Measurements from ENCODE around the gene SPATA31E1.
"Not testable (repeated sequence)": the region's sequence is repeated elsewhere in the genome, so short reads cannot be mapped to it uniquely, and the experiment has no call there.

DNA sequence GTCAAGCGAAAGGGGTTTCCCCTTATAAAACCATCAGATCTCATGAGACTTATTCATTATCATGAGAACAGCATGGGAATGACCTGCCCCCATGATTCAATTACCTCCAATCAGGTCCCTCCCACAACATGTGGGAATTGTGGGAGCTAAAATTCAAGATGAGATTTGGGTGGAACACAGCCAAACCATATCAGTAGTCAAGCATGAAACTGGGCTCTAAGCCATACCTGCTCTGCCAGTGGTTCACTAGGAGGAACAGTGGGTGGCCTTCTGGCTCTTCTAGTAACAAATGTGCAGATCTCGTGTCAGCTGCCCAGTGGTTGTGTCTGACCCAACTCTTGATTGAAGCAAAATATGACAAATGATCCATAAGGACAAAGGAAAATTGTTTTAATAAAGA, 34.9 kb upstream of the SPATA31E1 start:
- TF ChIP-seq, protein P1, sequence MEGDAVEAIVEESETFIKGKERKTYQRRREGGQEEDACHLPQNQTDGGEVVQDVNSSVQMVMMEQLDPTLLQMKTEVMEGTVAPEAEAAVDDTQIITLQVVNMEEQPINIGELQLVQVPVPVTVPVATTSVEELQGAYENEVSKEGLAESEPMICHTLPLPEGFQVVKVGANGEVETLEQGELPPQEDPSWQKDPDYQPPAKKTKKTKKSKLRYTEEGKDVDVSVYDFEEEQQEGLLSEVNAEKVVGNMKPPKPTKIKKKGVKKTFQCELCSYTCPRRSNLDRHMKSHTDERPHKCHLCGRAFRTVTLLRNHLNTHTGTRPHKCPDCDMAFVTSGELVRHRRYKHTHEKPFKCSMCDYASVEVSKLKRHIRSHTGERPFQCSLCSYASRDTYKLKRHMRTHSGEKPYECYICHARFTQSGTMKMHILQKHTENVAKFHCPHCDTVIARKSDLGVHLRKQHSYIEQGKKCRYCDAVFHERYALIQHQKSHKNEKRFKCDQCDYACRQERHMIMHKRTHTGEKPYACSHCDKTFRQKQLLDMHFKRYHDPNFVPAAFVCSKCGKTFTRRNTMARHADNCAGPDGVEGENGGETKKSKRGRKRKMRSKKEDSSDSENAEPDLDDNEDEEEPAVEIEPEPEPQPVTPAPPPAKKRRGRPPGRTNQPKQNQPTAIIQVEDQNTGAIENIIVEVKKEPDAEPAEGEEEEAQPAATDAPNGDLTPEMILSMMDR (IDR thresholded peaks at IDR 0.05 in 2 of 3, conservative IDR thresholded peaks at IDR 0.05 in 1 of 3; ENCODE audit: insufficient read depth in 2 of 3, low read depth in 1 of 3, low read length in 3 of 3) = not testable (repeated sequence)
- not testable (repeated sequence) for TF ChIP-seq SIN3B (IDR thresholded peaks at IDR 0.05; ENCODE audit: low read depth); TOE1 (IDR thresholded peaks at IDR 0.05; ENCODE audit: borderline replicate concordance); TOE1 (CRISPR knock-in tag; IDR thresholded peaks at IDR 0.05; ENCODE audit: borderline replicate concordance, low read depth); GATAD2A (IDR thresholded peaks at IDR 0.05); NRF1 (conservative IDR thresholded peaks at IDR 0.05 in 1 of 2, IDR thresholded peaks at IDR 0.05 in 1 of 2); FOXM1 (IDR thresholded peaks at IDR 0.05; ENCODE audit: low read depth); FOXM1 (CRISPR knock-in tag; IDR thresholded peaks at IDR 0.05; ENCODE audit: low read depth)
- TF ChIP-seq, protein P2, sequence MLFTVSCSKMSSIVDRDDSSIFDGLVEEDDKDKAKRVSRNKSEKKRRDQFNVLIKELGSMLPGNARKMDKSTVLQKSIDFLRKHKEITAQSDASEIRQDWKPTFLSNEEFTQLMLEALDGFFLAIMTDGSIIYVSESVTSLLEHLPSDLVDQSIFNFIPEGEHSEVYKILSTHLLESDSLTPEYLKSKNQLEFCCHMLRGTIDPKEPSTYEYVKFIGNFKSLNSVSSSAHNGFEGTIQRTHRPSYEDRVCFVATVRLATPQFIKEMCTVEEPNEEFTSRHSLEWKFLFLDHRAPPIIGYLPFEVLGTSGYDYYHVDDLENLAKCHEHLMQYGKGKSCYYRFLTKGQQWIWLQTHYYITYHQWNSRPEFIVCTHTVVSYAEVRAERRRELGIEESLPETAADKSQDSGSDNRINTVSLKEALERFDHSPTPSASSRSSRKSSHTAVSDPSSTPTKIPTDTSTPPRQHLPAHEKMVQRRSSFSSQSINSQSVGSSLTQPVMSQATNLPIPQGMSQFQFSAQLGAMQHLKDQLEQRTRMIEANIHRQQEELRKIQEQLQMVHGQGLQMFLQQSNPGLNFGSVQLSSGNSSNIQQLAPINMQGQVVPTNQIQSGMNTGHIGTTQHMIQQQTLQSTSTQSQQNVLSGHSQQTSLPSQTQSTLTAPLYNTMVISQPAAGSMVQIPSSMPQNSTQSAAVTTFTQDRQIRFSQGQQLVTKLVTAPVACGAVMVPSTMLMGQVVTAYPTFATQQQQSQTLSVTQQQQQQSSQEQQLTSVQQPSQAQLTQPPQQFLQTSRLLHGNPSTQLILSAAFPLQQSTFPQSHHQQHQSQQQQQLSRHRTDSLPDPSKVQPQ (CRISPR knock-in tag; IDR thresholded peaks at IDR 0.05; ENCODE audit: borderline replicate concordance) = not testable (repeated sequence)

Measured in K562 (cell line).